Measurements from ENCODE around the gene TM4SF20. TPM values are rescaled to one million over a fixed set of nuclear protein-coding genes. Genes with fewer than 3 reads are reported as not detected.

TM4SF20 gene
- total and polyA plus RNA-seq, 2 donors (not counting 1 experiment from before 2014, with no cell fraction given): 1.3 TPM; not detected in 1

DNA sequence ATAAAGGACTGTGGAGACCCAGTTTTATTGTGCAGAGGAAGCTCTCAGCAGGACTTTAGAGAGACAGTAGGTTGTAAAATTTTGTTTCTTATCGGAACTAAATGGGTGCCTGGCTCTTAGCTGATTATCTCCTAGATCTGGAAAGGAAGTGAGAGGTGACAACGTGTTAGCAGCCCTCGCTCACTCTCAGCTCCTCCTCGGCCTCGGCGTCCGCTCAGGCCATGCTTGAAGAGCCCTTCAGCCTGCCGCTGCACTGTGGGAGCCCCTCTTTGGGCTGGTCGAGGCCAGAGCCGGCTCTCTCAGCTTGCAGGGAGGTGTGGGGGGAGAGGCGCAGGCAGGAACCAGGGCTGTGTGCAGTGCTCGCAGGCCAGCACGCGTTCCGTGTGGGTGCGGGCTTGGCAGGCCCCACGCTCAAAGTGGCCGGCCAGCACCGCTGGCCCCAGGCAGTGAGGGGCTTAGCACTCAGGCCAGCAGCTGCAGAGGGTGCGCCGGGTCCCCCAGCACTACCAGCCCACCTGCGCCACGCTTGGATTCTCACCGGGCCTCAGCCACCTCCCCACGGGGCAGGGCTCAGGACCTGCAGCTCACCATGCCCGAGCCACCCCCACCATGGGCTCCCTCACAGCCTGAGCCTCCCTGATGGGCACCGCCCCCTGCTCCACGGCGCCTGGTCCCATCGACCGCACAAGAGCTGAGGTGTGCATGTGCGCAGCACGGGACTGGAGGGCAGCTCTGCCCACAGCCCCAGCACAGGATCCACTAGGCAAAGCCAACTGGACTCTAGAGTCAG, 58.6 kb downstream of the TM4SF20 start:
- no peak overlapping the region for H3K9ac ChIP-seq (ENCODE audit: insufficient read depth, low read length)
- TF ChIP-seq, protein P1, sequence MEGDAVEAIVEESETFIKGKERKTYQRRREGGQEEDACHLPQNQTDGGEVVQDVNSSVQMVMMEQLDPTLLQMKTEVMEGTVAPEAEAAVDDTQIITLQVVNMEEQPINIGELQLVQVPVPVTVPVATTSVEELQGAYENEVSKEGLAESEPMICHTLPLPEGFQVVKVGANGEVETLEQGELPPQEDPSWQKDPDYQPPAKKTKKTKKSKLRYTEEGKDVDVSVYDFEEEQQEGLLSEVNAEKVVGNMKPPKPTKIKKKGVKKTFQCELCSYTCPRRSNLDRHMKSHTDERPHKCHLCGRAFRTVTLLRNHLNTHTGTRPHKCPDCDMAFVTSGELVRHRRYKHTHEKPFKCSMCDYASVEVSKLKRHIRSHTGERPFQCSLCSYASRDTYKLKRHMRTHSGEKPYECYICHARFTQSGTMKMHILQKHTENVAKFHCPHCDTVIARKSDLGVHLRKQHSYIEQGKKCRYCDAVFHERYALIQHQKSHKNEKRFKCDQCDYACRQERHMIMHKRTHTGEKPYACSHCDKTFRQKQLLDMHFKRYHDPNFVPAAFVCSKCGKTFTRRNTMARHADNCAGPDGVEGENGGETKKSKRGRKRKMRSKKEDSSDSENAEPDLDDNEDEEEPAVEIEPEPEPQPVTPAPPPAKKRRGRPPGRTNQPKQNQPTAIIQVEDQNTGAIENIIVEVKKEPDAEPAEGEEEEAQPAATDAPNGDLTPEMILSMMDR (conservative IDR thresholded peaks at IDR 0.05 in 1 of 2, IDR thresholded peaks at IDR 0.05 in 1 of 2; ENCODE audit: low read depth in 1 of 2, low read length in 2 of 2): no peak
- no peak for TF ChIP-seq EZH2 (IDR thresholded peaks at IDR 0.05; ENCODE audit: low read length, missing control alignments)
- no peak overlapping the region for H2AFZ ChIP-seq (ENCODE audit: low read length)
- no peaks in the 10 kb centered on the region for H3K4me1 ChIP-seq (ENCODE audit: control insufficient read depth, extremely low read depth, insufficient read depth, low read length)
- H3K4me2 ChIP-seq (ENCODE audit: extremely low read depth, insufficient read depth, low read length): no peak overlapping the region
- H3K4me3 ChIP-seq (replicated peaks in 1 of 4; ENCODE audit: control extremely low read depth in 1 of 4, insufficient read depth in 1 of 4, low read depth in 3 of 4, low read length in 4 of 4): no peak overlapping the region
- DNase-seq (ENCODE audit: low read depth in 2 of 2): no peak
- H4K20me1 ChIP-seq (ENCODE audit: control insufficient read depth, extremely low read depth, insufficient read depth, low read length): no peaks in the 10 kb centered on the region
- no peak overlapping the region for H3K27ac ChIP-seq (ENCODE audit: insufficient read depth, low read length)
- H3K27me3 ChIP-seq (ENCODE audit: control insufficient read depth, insufficient read depth, low read length): no peaks in the 10 kb centered on the region
- no peaks in the 10 kb centered on the region for H3K9me3 ChIP-seq (ENCODE audit: control insufficient read depth, insufficient read depth, low read depth, low read length)
- H3K36me3 ChIP-seq (ENCODE audit: control insufficient read depth, insufficient read depth, low read length): no peaks in the 10 kb centered on the region
- peaks cover 4% of the 10 kb centered on the region for H3K79me2 ChIP-seq (ENCODE audit: control insufficient read depth, insufficient read depth, low read length)

DNA sequence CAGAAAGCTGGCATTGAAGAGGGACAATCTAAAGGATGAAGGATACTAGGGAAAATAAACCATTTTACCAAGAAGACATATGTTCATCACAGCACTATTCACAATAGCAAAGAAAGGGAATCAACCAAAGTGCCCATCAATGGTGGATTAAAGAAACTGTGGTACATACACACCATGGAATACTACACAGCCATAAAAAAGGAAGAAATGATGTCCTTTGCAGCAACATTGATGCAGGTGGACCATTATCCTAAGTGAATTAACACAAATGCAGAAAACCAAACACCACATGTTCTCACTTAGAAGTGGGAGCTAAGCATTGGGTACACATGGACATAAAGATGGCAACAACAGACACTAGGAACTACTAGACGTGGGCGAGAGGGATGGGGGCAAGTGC, 61.3 kb downstream of the TM4SF20 start:
- no peak overlapping the region for H2AFZ ChIP-seq (ENCODE audit: low read length)
- no peaks in the 10 kb centered on the region for H3K36me3 ChIP-seq (ENCODE audit: control insufficient read depth, insufficient read depth, low read length)
- no peaks in the 10 kb centered on the region for H3K27me3 ChIP-seq (ENCODE audit: control insufficient read depth, insufficient read depth, low read length)
- H3K27ac ChIP-seq (ENCODE audit: insufficient read depth, low read length): no peak overlapping the region
- no peak overlapping the region for H3K9ac ChIP-seq (ENCODE audit: insufficient read depth, low read length)
- H4K20me1 ChIP-seq (ENCODE audit: control insufficient read depth, extremely low read depth, insufficient read depth, low read length): no peaks in the 10 kb centered on the region
- no peak overlapping the region for H3K4me2 ChIP-seq (ENCODE audit: extremely low read depth, insufficient read depth, low read length)
- no peaks in the 10 kb centered on the region for H3K79me2 ChIP-seq (ENCODE audit: control insufficient read depth, insufficient read depth, low read length)
- TF ChIP-seq EZH2 (IDR thresholded peaks at IDR 0.05; ENCODE audit: low read length, missing control alignments): no peak
- TF ChIP-seq, protein P1 (conservative IDR thresholded peaks at IDR 0.05 in 1 of 2, IDR thresholded peaks at IDR 0.05 in 1 of 2; ENCODE audit: low read depth in 1 of 2, low read length in 2 of 2): no peak
- no peaks in the 10 kb centered on the region for H3K9me3 ChIP-seq (ENCODE audit: control insufficient read depth, insufficient read depth, low read depth, low read length)
- DNase-seq (ENCODE audit: low read depth in 2 of 2): no peak
- H3K4me3 ChIP-seq (replicated peaks in 1 of 4; ENCODE audit: control extremely low read depth in 1 of 4, insufficient read depth in 1 of 4, low read depth in 3 of 4, low read length in 4 of 4): no peak overlapping the region
- H3K4me1 ChIP-seq (ENCODE audit: control insufficient read depth, extremely low read depth, insufficient read depth, low read length): no peaks in the 10 kb centered on the region

DNA sequence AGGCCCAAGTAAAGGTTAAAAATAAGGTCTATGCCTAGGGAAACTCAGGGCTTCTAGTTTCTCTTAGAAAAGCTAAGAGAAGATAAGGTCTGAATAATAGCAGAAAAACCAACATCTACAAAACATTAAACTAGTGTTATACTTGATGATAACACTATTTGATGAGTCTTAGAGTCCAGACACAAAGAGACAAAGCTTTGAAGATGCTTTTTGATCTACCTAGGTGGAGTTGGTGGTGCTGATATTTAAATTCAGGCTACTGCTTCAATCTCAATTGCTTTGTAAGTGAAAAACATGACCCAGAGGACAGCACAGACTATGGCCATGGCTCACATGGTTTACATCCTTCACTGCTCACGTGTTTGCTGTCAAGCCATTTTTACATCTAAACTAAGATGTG, 65.8 kb downstream of the TM4SF20 start:
- Histone ChIP-seq H3K27ac (ENCODE audit: insufficient read depth, low read length) (no peak overlapping the region), H3K4me3 (replicated peaks in 1 of 4; ENCODE audit: control extremely low read depth in 1 of 4, insufficient read depth in 1 of 4, low read depth in 3 of 4, low read length in 4 of 4) (no peak overlapping the region), H3K27me3 (ENCODE audit: control insufficient read depth, insufficient read depth, low read length) (no peaks in the 10 kb centered on the region), H3K9me3 (ENCODE audit: control insufficient read depth, insufficient read depth, low read depth, low read length) (no peaks in the 10 kb centered on the region), H4K20me1 (ENCODE audit: control insufficient read depth, extremely low read depth, insufficient read depth, low read length) (no peaks in the 10 kb centered on the region), H3K79me2 (ENCODE audit: control insufficient read depth, insufficient read depth, low read length) (no peaks in the 10 kb centered on the region), H3K4me2 (ENCODE audit: extremely low read depth, insufficient read depth, low read length) (no peak overlapping the region), H3K9ac (ENCODE audit: insufficient read depth, low read length) (no peak overlapping the region), H3K4me1 (ENCODE audit: control insufficient read depth, extremely low read depth, insufficient read depth, low read length) (no peaks in the 10 kb centered on the region), H3K36me3 (ENCODE audit: control insufficient read depth, insufficient read depth, low read length) (no peaks in the 10 kb centered on the region), H2AFZ (ENCODE audit: low read length) (no peak overlapping the region)
- no peak for TF ChIP-seq EZH2 (IDR thresholded peaks at IDR 0.05; ENCODE audit: low read length, missing control alignments)
- TF ChIP-seq, protein P1 (conservative IDR thresholded peaks at IDR 0.05 in 1 of 2, IDR thresholded peaks at IDR 0.05 in 1 of 2; ENCODE audit: low read depth in 1 of 2, low read length in 2 of 2): no peak
- DNase-seq (ENCODE audit: low read depth in 2 of 2): no peak
